ENCODE data around the gene TMEM178B.

The TMEM178B gene

DNA sequence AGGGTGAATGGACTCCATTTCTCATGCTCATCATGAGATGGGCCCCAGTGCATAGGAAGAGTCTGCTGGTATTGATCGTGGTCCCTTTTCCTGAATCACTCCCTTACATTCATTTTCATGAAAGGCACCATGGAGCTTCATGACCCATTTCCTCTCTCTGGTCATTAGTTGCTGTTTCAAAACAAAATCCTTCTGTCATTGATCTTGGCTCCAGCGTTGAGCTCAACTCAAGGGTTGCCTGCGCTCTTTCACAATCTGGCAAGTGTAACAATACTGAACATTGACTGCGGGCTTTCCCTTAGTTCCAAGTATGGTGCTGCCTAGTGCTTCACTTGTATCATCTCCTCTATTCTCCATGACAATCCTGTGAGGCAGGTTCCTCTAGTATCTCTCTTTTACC is 197.6 kb downstream of the TMEM178B start:
- no peak for DNase-seq

GRCh38 chr7:141272417-141272816 is 198.6 kb downstream of the TMEM178B start:
- no peak for DNase-seq

DNA sequence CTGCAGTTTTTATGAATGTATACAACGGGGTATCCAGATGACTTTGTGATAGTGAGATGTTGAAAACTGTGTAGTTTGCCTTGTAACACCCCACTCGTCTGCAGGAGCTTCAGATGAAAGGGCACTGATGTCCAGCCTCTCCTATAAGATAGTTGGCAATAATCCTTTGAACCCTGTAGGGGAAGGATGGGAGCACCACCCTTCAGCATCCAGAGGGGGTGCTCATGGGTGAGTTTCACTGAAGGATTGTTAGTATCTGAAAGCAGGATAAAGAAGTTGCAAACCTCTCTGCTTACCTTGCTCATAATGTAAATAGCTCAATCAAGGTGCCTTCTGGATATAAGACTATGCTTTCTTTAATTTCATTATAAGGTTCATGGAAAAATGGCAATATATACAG is 201.5 kb downstream of the TMEM178B start:
- DNase-seq: no peak

- DNase-seq: no peak
These were observed 202.2 kb downstream of the TMEM178B start for GRCh38 chr7:141276031-141276430.

- no peak for DNase-seq
These were observed 206.2 kb downstream of the TMEM178B start for GRCh38 chr7:141280100-141280499.

DNA sequence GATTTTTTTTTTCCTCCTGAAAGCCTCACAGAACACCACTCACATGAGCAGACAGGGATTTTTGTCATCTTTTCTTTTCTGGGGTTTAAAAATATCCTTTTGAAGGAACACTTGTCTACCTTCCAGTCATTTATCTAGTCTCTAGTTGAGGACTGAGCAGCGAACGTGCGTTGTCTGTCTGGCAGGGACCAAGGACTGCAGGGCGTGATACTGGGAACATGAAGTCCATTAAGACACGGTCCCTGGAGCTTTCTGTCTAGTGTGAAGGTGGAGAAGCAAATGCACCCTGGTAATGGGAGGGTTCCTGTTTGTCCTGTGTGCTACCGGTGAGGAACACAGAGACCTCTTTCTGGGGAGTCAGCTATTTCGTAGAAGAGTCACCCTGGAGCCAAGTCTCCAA is 207.4 kb downstream of the TMEM178B start:
- no peak for DNase-seq

- DNase-seq: no peak
These were observed 212.7 kb downstream of the TMEM178B start for GRCh38 chr7:141286522-141286921.

DNA sequence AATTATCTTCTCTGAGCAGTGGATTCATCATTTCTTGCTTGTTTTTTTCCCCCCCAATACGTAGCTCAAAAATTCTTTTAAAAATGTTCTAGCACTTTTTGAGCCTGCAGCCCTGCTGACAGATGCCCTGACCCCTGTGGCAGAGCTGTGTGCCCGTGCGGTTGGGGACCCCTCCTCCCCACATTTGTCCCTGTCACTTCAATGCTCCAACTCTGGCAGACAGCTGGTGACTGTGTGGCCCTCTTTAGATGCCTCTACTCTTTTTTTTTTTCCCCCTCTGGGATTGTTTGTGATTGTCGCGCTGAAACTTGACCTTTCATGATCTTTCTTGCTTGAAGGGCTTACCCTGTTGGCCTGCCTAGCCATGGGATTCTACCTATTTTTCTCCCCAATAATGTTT is 214.1 kb downstream of the TMEM178B start:
- DNase-seq: no peak

- no peak for DNase-seq
These were observed 214.8 kb downstream of the TMEM178B start for GRCh38 chr7:141288626-141289025.

DNA sequence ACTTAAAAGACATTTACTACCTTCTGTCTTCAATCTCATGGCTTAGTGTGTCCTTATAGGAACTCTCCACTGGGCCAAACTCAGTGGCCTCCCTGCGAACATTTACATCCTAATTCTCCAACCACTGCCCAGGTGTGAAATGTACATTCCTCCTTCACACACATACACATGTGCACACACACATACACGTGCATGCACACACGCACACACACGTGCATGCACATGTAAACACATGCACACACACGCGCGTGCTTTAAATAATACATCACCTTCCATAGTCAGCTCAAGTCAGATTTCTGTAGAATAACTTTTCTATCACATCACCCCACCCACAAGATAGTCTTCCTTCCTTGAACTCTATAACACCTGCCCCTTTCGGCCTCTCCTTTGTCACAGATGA is 216.5 kb downstream of the TMEM178B start:
- DNase-seq: no peak

- no peak for DNase-seq
These were observed 217.1 kb downstream of the TMEM178B start for GRCh38 chr7:141290973-141291372.

GRCh38 chr7:141291541-141291940 is 217.7 kb downstream of the TMEM178B start:
- DNase-seq: no peak

DNA sequence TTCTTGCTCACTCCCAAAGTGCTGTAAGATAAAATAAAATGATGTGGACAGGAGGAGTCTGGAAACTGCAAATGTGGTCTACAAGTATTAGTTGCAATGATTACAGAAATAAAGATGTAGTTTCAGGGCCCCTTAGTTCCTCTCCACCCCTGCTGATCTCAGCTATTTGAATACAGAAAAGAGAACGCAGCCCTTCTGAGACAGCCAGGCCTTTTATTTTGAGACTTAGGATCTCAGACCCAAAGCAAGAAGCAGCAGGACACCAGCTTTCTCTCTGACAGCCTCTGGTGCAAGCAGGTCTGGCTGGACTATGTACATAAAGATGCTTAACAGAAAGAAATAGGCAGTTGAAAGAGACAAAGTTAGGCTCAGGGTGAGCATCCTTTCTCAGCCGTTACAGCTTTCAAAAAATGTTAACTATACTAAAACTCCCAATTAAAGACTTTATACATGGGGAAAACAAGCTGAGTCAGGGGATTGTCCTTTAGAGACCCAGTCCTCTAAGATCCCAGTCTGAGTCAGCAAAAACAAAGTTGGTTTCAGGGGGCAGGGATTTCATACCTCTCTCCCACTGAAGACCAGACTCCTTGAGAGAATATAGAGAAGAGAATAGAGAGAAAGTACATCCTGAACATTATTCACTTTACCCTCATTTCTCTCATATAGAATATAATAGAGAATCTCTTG is 220.4 kb downstream of the TMEM178B start:
- no peak for DNase-seq

GRCh38 chr7:141295367-141295895 is 221.6 kb downstream of the TMEM178B start:
- DNase-seq: no peak

- DNase-seq: no peak
These were observed 227.0 kb downstream of the TMEM178B start for GRCh38 chr7:141300816-141301215.

GRCh38 chr7:141301544-141301943 is 227.7 kb downstream of the TMEM178B start:
- DNase-seq: no peak

GRCh38 chr7:141302617-141303016 is 228.8 kb downstream of the TMEM178B start:
- no peak for DNase-seq

GRCh38 chr7:141304291-141304690 is 230.4 kb downstream of the TMEM178B start:
- DNase-seq: no peak

GRCh38 chr7:141306081-141306480 is 232.2 kb downstream of the TMEM178B start:
- no peak for DNase-seq

DNA sequence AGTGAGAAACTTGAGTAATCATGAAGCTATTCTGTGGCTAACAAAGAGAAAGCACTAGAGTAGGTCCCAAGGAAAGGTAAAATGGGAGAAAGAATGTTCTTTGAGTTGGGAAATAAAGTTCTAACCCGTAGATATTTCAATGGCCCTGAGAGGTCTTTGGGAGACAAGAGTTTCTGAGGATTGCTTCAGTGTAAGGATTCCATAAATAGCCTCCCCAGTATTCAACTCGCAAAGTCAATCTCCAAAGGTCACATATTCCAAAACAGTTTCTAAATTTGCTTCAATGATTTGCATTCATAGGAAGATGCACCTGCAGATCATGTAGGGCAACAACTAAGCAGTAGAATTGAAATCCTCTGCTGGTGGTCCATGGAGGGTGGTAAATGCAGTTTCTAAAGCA is 238.5 kb downstream of the TMEM178B start:
- no peak for DNase-seq

DNA sequence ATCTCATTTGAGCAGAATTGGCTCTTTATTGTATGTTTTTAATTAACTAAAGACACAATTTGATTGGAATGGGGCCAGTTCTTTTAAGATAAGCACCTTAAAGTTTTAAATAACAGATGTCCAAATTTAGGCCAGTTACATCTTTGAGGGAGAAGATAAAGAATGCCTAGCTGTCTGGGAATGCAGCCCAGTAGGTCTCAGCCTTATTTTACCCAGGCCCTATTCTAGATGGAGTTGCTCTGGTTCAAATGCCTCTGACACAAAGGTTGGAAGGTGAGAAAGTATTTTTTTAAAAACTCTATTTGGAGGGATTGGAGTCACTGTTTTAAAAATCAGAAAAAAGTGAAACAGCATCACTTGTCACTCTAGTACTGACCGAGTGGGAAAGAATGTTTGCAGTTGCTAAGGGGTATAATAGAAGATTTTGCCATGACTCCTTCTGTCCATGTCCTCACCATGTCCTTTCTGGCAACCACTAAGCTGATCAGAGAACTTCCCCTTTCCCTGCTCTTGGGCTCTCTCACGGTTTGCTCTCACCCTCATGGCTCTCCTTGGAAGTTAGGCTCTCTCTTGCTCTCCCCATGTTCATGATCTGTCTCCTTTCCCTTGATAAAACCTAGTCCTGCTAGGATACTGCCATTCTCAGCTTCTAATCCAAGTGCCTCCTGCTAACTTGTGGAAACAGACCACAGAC is 239.1 kb downstream of the TMEM178B start:
- DNase-seq: no peak

GRCh38 chr7:141313896-141314295 is 240.0 kb downstream of the TMEM178B start:
- no peak for DNase-seq

GRCh38 chr7:141317033-141317585 is 243.2 kb downstream of the TMEM178B start:
- DNase-seq: no peak

DNA sequence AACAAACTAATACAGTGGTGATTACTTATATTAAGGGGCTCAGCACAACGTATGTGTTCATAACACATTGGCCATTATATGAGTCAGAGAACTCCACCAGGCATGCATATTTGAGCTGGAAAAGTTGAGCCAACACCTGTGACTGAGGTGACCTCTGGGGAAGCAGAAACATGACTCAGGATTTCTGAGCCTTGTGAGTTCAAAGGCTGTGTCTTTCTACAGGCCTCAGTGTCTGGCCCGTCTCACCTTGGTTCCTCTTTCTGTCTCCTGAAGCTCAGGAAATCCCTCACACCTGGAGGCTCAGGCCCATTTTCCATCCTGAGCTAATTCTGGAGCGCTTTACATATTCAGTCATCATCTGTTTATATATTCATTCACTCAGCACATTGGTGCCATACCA is 246.4 kb downstream of the TMEM178B start:
- DNase-seq: no peak
